HK-2 (cell line): Measurements from ENCODE around the gene SLC29A3.

Source experiments
- DNase-seq: peaks from one replicate; pipeline ENCODE4 v3.0.0-alpha.2; 2018; ENCODE audit not compliant: unreplicated experiment

The SLC29A3 gene

DNA sequence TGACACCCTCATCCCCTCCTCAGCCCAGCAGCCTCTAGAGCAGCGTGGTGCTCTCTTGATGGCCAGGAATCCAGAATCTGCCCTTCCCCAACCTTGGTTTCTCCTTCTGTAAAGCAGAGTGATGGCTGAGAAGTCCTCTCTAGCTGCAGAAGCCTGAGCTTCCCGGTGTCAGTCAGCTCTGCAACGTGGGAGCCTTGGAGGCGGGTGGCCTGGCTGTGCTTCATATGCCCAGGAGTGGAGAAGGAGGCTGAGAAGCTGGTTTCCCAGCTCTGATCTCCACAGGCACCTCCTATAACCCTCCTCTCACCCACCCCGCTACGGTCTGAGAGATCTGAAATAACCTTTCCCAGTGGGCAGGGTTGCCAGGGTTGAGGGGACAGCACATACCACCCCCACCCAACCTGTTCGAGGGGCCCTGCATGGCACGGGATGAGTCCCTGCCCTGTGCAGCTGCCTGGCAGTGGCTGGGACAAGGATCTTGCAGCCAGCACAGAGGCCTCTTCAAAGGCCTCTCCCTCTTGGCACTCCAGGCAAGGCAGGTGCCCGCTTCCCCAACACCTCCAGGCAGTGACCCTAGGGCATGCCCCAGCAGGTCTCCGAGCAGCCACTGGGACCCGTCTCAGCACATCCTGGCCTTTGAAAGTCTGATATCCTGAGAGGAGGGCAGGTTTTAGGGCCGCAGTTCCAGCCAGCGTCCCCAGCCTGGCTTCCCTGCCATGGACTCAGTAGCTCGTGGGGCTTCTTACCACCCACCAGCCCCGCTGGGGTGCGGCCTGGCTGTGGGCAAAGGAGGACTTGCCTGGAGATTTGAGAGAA, 18.3 kb upstream of the SLC29A3 start:
- DNase-seq = no peak

DNA sequence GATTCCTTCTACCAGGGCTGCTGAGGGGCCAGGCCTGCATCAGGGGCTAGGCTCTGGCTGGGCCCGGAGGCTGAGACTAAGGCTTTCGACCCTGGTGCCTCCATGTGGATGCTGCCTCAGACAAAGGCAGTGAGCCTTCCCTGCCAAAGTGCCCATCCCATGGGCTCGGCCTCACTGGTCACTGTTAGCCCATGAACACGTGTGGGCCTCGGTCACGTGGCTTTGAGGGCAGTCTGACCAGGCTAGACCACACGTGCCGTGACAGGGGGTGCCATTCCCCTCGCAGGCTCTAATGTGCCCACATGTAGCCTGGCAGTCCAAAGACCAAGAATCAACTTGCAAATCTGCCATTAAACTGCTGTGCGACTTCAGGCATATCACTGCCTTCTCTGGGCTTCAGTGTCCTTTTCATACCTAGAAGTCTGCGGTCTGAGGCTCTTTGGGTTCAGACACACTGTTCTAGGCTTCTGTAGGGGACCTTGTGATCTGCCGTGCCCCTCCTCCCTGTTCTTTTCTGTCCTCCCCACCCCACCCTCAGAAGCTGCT, 17.6 kb upstream of the SLC29A3 start:
- DNase-seq = no peak

DNA sequence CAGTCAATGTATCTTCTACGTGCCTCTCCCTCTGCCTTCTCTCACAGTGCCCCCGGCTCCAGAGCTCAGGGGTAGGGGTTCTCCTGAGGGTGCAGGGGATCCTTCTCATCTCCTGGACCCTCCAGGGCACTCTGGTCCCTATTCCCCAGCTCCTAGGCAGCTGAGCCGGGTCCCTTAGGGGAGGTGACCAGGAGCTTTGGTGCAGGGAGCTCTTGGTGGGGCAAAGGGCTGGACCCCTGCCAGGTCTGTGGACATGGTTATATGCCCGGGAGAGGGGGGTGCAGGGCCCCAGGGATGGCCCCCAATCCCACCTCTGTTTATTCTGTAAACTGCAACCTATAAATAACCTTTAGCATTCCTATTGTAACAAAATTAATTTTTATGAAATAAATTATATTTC, 16.6 kb upstream of the SLC29A3 start:
- no peak for DNase-seq

DNA sequence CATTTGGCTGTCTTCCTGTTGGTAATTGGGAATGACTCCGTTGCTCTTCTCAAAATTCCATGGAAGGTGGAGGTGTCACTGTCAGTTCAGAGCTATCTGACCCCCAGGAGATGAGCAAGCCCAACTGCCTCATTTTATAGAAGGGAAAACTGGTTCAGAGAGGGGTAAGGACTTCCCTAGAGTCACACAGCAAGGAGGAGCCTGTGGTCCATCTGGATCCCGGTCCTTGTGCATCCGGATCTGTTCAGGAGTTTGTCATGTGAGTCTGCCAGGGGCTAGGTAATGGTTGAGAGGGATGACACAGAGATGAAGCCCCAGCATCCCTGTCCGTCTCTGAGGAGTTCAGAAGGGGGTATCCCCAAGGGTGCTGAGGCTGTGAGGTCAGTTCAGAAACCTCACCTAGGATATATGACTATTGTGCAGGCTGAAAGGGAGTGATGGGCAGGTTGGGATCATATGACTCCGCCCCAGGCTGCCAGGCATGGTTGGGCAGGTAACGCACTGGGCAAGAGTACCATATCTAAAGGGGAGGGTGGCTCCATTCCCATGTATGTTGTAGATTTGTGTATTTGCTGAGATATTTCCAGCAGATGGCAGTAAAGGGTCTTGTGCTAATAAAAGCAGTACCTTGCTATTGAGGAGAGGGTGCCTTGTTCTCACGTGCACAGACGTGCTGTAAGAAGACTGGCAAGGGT, 16.0 kb upstream of the SLC29A3 start:
- no peak for DNase-seq

DNA sequence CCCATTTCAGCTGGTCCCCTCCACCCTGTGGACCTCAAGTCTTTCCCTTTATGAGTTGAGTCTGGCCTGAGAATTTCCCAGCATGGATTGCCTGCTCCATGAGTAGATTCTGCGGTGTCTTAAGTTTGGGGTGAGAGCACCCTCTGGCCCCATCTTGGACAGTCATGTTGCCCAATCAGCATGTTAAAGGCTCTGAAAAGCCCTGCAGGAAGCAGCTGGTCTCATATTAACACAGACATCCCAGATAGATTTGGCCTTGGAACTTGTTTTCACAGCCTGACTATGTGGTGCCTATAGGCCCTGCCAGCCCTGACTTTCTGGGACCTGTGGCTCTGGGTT, 15.5 kb upstream of the SLC29A3 start:
- DNase-seq = no peak

DNA sequence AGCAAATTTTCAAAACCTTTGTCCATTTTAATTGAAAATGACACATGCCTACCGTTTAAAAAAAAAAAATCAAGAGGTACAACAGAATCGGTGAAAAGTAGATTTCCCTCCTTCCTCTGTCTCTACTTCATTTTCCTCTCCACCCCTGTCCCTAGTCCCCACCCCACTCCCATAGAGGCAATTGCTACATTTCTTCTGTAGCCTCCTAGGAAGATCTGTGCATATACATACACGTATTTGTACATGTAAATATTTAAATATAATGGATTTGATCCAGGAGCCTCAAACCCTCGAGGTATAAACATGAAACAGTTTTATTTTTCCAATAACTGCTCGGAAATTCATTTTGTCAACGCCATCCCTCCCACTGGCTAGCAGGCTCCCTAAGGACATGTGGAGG, 14.1 kb upstream of the SLC29A3 start:
- no peak for DNase-seq

DNA sequence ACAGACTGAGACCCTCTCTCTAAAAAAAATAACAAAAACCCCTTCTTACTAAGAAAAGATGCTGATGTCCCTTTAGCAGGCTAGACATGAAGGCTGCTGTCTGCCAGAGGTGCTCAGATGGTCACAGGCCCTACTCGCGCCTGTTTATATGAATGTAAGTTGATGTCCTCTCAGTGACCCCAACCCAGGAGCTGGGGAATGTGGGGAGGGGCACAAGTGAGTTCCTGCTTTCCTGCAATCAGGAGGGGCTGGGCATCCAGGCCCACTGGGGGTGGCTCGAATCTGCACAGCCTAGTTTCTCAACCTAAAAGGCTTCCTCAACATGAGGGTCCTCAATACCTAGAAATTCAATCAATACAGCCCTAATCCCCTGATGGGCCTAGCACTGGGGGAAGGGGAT, 12.1 kb upstream of the SLC29A3 start:
- no peak for DNase-seq

DNA sequence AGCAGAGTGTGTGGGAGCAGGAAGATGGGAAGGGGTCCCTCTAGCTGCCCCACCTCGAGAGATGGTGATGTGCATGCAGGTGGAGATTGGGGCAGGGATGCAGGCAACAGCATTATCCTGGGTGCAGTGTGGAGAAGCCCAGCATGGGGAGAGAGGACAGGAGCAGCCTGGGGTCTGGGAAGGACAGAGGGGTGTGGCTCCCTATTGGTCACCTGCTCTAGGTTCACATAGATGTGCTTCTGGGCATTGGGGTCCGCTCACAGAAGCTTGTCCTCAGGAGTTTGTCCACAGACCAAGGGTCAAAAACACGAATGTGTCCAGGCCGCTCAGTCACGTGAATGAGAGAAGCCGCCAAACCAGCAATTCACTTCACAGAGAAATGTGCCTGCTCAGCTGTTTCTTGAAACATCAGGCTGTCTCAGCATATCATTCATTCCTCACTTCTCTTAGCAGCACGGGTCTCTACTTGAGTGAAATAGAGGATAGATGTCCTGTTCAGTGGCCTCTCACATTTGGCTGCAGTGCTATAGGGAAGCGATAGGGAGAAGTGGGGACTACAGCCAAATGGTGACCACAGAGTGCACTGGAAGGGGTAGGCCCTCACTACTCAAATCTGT, 11.5 kb upstream of the SLC29A3 start:
- no peak for DNase-seq

DNA sequence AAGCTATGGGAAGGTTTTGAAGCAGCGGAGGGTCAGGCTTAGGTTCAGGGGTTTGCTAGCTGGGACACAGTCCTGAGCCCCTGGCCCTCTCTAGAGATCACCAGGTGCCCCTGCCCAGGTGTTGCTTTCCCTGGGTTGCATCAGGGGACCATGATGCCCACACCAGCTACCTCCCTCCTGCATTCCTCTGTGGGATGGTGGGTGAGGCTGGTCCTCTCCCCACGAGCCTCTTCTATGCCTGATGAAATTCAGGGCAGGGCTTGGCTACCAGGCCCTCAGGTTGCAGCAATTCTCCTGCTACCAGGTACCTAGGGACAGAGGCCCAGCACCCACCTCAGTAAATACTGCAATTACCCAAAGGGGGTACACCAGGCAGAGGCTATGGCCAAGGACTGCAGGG, 10.8 kb upstream of the SLC29A3 start:
- no peak for DNase-seq

DNA sequence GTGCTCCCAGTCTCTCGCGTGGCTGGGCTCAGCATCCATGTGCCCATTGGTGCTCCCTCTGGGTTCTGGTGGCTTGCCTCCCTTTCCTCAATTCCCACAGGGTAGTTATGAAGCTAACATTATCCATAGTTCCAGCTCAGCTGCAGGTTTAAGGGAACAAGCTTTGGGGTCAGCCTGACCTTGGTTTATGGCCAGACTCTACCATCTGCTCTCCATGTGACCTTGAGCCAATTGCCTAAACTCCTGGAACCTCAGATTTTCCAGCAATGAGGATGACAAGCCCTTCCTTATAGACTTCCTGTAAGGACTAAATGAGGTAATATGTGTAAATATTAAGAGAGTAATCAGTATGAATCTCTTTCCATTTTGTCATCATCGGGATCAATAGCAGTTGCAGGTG, 10.1 kb upstream of the SLC29A3 start:
- DNase-seq = no peak

DNA sequence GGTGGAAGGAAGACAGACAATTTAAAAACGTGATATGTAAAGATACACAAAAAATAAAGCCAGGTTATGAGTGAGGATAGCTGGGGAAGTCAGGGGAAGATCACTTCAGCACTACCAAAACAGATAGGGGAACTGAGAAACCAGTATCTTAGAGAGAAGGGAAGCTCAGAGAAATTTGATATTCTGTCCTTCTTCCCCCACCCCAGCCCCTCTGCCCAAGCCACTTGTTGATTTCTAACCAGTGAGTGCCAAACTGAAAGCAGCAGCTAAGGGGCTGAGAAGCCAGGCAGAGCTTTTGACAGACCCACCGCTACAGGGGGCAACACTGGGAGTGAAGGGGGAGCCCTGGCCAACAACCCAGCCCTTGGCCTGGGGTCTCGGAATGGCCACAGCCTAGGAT, 9.1 kb upstream of the SLC29A3 start:
- no peak for DNase-seq

DNA sequence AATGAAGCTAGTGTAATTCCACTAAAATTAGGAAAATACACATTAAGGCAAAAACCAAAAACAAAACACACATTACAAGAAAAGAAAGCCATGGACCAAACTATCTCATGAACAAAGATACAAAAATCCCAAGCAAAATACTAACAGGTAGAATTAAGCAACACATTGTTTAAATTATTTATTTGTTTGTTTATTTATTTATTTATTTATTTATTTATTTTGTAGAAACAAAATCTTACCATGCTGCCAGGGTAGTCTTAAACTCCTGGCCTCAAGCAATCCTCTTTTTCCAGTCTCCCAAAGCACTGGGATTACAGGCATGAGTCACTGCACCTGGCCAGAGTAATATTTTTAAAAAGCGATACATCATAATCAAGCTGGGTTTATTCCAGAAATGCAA, 6.8 kb upstream of the SLC29A3 start:
- DNase-seq = no peak

DNA sequence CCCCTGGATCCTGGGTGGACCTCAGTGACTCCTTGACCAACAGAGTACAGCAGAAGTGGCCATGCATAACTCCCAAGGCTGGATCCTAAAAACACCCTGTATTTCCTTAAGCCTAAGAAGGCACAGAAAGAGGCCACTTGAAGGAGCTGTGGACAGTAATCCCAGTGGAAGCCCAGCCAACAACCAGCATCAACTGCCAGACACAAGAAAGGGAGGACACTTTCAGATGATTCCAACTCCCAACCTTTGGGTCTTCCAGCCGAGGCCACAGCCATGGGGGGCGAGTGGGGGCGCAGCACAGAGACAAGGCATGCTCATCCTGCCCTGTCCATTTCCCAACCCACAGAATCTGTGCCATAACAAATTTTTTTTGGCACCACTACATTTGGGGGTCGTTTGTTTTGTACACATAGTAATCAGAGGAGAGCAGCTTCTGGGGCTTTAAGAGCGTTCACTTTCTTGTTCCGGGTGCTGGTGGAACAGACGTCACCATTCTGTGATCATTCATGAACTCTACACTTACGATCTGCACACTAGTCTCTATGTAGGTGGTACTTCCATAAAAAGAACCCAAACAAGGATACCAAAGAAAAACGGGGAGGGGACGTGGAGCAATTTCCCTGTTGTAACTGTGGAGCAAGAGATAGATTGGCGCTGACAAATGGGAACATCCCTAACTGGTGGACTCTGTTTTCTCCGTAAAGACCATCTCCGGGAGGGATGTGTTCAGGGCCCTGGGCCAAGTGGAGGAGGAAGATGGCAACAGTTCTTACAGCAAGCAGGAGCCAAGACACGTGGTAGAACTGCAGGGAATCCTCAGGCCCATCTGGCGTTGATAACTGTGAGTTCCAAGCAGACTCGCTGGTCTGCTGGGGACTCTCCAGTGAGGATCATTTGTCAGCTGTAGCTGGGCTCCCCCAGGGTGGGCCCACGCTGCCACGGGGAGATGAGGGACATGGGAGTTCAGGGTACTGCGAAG, 6.0 kb upstream of the SLC29A3 start:
- DNase-seq = no peak

DNA sequence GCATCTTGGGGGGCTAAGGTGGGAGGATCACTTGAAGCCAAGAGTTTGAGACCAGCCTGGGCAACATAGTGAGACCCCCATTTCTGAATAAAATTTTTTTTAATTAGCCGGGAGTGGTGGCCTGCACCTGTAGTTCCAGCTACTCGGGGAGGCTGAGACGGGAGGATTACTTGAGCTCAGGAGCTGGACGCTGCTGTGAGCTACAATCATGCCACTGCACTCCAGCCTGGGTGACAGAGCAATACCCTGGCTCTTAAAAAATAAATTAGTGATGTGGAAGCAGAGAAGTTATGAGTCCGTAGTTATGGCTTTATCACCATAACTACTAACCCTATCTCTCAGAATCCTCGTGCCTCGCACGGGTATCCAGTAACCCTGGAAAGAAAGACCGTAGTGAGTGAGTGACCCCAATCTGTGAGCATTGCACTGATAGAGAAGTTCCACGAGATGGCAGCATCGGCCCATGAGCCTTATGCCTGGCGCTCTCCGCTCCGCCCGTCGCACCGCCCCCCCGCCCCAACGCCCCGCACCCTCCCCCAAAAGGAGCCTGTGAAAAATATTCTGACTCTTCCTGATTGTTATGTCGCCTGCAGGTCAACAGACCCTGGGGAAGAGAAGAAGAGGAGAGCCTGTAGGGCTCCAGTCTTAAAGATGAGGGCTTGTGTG, 4.9 kb upstream of the SLC29A3 start:
- peak; percentile 51 for DNase-seq

DNA sequence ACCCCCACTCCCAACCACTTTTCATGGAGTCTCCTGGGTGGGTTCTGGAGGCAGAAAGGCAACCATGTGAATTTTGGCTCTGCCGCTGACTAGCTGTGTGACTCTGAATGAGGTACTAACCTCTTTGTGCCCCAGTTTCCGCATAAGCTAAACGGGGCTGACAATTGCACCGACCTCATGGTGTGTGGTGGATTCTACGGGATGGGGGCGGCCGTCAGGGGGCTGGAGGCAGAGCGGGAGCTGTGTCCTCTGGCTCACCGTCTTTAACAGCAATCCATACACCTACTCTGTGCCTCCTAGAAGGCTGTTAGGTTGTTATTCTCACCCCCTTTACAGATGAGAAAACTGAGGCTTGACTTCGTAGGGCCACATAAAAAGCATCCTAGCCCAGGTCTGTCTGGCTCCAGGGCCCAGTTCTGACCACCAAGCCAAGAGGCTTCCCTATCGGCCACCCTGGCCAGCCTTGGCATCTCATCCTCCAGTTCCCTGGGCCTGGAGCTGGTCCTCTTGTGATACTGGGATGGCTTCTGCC, 4.3 kb upstream of the SLC29A3 start:
- no peak for DNase-seq

DNA sequence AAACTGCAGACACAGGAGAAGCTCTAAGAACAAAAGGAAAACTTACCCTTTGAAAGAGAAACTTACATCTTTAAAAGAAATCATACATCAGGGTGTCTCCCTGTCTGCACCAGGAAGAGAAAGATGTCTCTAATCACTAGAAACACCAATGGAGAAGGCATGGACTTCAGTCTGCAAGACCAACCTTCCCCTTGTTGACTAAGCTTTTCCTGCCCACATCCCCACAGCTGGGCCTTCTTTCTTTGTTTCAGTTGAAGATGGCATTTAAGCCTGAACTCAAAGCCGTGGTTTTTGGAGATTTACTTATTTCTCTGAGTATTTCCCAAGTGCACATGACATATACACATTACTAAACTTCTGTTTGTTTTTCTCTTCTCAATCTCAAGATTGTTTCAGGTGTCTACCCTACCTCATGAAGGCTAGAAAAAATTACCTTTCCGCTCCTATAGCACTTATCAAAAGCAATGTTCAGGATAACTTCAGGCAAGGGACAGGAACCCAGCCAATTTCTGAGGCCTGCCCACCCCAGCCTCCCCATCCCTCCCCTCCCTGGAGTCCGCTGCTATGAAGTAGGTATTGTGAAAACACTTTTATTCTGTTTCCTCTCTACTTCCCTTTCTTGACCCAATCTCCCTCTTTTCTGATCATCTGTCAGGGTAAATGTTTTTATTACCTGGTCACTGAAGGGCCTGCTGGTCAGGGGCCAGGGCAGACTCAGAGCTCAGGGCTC, 2.8 kb upstream of the SLC29A3 start:
- no peak for DNase-seq

DNA sequence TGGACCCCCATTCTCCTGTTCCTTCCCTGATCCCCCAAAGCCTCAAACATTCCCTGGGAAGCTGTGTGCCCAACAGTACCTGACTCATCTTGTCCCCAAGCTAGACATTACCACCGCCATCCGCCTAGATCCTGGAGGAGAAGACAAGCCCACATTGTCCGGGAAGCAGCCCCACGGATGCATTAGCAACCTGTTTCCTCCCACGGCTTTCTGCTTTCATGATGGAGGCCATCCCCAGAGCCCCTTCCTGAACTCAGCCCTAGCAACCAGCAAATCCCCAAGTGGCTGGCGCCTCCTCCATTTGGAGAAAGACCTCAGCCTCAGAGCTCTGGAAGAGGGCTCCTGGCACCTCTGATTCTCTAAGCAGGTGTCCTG, 2.3 kb upstream of the SLC29A3 start:
- no peak for DNase-seq

DNA sequence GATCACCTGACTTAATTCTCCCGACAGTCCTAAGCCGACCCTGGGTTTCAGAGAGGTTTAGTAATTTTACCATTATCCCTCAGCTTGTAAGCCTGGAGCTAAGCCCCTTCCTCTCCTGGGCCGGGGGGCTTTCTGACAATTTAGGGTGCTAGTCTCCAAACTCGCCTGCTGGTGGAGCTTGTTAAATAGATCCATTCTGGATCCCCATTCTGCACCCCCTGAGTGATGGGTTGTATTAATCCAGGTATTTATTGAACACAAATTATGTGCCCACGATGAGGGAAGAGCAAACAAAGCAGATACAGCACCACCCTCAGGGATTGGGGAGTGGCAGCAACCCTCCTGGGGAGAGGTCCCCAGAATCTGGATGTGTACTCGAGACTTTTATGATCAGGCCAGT, 1.3 kb upstream of the SLC29A3 start:
- no peak for DNase-seq

DNA sequence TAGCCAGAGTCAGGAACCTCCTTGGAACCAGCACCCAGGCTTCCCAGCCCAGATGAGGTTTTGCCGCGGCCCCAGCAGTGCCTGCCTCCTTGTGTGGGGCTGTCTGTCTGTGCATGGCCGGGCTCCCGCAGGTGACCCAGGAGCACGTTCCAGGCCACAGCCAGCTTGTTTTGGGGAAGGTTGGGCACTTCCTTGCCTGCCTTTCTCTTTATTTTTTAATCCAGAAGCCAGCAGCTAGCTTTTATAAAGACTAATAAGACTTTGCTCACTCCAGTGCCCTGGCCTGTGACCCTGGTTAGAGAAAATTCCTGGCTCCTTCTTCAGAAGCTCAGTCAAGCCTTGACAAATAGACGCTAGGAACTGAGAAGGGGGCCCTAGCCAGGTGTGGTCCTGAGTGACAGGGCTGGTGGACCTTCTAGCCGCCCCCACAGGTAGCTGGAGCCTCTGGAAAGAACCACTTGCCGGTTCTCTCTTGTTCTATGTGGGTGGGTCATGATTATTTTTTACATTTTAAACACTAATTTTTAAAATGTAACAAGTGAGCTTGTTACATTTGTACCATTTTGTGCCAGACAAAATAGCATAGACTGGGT, 837 bp downstream of the SLC29A3 start:
- DNase-seq = no peak

DNA sequence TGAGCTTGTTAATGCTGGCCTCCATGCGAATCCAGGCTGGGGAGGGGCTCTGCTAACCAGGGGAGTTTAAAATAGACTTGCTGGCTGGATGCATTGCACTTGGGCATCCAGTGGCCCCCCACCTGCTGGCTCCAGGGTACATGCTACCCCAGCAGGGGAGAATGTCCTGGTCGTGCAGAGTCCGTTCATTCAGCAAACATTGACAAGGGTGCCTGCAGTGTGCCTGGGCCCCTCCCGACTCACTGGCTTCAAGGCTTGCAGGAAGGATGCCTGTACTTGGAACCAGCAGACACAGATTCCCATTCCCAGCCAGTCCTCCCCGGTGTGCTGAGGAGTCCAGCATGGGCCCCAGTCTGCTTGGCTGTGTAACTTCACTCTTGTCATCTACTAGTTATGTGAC, 1.5 kb downstream of the SLC29A3 start:
- DNase-seq = no peak
